ENCODE results near the gene ETV7. TPM values are rescaled to one million over a fixed set of nuclear protein-coding genes. Genes with fewer than 3 reads are reported as not detected.

ETV7 gene
- total RNA-seq, 3 donors from 2014 or later: 0.44 to 0.98 (median 0.80) TPM

- Histone ChIP-seq H3K27ac (no peak overlapping the region), H3K36me3 (no peaks in the 10 kb centered on the region), H3K9me3 (no peaks in the 10 kb centered on the region), H3K4me3 (no peak overlapping the region), H3K4me1 (no peaks in the 10 kb centered on the region), H3K27me3 (no peaks in the 10 kb centered on the region)
- TF ChIP-seq POLR2AphosphoS5 (IDR thresholded peaks at IDR 0.05): no peak
- TF ChIP-seq CTCF (IDR thresholded peaks at IDR 0.05): no peak
- TF ChIP-seq POLR2A (IDR thresholded peaks at IDR 0.05): no peak
- intact Hi-C loops (cut with DNase I; ENCODE audit: low total_unique reads): no loop called here
- DNase-seq (ENCODE audit: low spot score in 2 of 2): no peak
Observed at GRCh38 chr6:36336208-36336710, 51.2 kb downstream of the ETV7 start.

GRCh38 chr6:36335465-36336207, 51.8 kb downstream of the ETV7 start:
- DNase-seq (ENCODE audit: low spot score in 2 of 2): no peak
- Histone ChIP-seq H3K4me1 (no peaks in the 10 kb centered on the region), H3K9me3 (no peaks in the 10 kb centered on the region), H3K27ac (no peak overlapping the region), H3K27me3 (no peaks in the 10 kb centered on the region), H3K4me3 (no peak overlapping the region), H3K36me3 (no peaks in the 10 kb centered on the region)
- TF ChIP-seq CTCF (IDR thresholded peaks at IDR 0.05): no peak
- no peak for TF ChIP-seq POLR2A (IDR thresholded peaks at IDR 0.05)
- TF ChIP-seq POLR2AphosphoS5 (IDR thresholded peaks at IDR 0.05): no peak
- intact Hi-C loops (cut with DNase I; ENCODE audit: low total_unique reads): no loop called here

GRCh38 chr6:36334832-36335459, 52.5 kb downstream of the ETV7 start:
- Histone ChIP-seq H3K9me3 (no peaks in the 10 kb centered on the region), H3K4me1 (no peaks in the 10 kb centered on the region), H3K4me3 (no peak overlapping the region), H3K27ac (no peak overlapping the region), H3K36me3 (no peaks in the 10 kb centered on the region), H3K27me3 (no peaks in the 10 kb centered on the region)
- TF ChIP-seq POLR2A (IDR thresholded peaks at IDR 0.05): no peak
- no peak for TF ChIP-seq CTCF (IDR thresholded peaks at IDR 0.05)
- no peak for TF ChIP-seq POLR2AphosphoS5 (IDR thresholded peaks at IDR 0.05)
- no peak for DNase-seq (ENCODE audit: low spot score in 2 of 2)
- intact Hi-C loops (cut with DNase I; ENCODE audit: low total_unique reads): no loop called here

GRCh38 chr6:36333931-36334725, 53.3 kb downstream of the ETV7 start:
- no peak for DNase-seq (ENCODE audit: low spot score in 2 of 2)
- no peak for TF ChIP-seq POLR2AphosphoS5 (IDR thresholded peaks at IDR 0.05)
- no peak for TF ChIP-seq POLR2A (IDR thresholded peaks at IDR 0.05)
- no peak for TF ChIP-seq CTCF (IDR thresholded peaks at IDR 0.05)
- intact Hi-C loops (cut with DNase I; ENCODE audit: low total_unique reads): no loop called here
- H3K27me3 ChIP-seq: no peaks in the 10 kb centered on the region
- peak overlapping the region in 1 of 3 donors; percentile 31 for H3K4me3 ChIP-seq
- H3K36me3 ChIP-seq: no peaks in the 10 kb centered on the region
- H3K4me1 ChIP-seq: no peaks in the 10 kb centered on the region
- H3K27ac ChIP-seq: peak overlapping the region in 1 of 2 donors; percentile 40
- no peaks in the 10 kb centered on the region for H3K9me3 ChIP-seq

Measured in breast epithelium (tissue), 4 donors.